Endothelial cell of umbilical vein (primary cell): ENCODE results near the gene PTTG1IP.

Source experiments
- EZH2 ChIP-seq: IDR thresholded peaks from 2 replicates; pipeline ENCODE4 v1.6.1; 2012; ENCODE audit warnings: borderline replicate concordance, low read depth, mild to moderate bottlenecking, moderate library complexity, low read length, inconsistent platforms; ENCODE audit not compliant: severe bottlenecking
- JUN ChIP-seq: IDR thresholded peaks from 2 replicates; pipeline ENCODE4 v1.6.1; 2011; ENCODE audit warnings: borderline replicate concordance, low read depth; ENCODE audit not compliant: insufficient read length, insufficient read depth
- MYC ChIP-seq: IDR thresholded peaks from one replicate; pipeline ENCODE4 v1.6.1; 2011; ENCODE audit warnings: mild to moderate bottlenecking, low read depth, low read length
- POLR2A ChIP-seq: IDR thresholded peaks from 2 replicates; pipeline ENCODE4 v1.6.1; 2012; ENCODE audit warnings: low read depth, mild to moderate bottlenecking, control low read depth, low read length
- POLR2AphosphoS5 ChIP-seq: IDR thresholded peaks from 2 replicates; pipeline ENCODE4 v1.6.1; 2012; ENCODE audit warnings: low read depth, mild to moderate bottlenecking, control low read depth, low read length, moderate library complexity; ENCODE audit not compliant: insufficient read depth
- TF ChIP-seq, protein P1 (sequence below), 2 donors: IDR thresholded peaks; 1 replicate in 1 of 2; 2 replicates in 1 of 2; pipeline ENCODE4 v1.5.1; 2011; ENCODE audit warnings: low read length in 2 of 2, mild to moderate bottlenecking in 2 of 2, moderate library complexity in 2 of 2, control low read depth in 1 of 2, inconsistent platforms in 1 of 2, low read depth in 1 of 2; ENCODE audit not compliant: insufficient read depth in 1 of 2; ENCODE audit errors: extremely low read depth in 1 of 2

DNA sequence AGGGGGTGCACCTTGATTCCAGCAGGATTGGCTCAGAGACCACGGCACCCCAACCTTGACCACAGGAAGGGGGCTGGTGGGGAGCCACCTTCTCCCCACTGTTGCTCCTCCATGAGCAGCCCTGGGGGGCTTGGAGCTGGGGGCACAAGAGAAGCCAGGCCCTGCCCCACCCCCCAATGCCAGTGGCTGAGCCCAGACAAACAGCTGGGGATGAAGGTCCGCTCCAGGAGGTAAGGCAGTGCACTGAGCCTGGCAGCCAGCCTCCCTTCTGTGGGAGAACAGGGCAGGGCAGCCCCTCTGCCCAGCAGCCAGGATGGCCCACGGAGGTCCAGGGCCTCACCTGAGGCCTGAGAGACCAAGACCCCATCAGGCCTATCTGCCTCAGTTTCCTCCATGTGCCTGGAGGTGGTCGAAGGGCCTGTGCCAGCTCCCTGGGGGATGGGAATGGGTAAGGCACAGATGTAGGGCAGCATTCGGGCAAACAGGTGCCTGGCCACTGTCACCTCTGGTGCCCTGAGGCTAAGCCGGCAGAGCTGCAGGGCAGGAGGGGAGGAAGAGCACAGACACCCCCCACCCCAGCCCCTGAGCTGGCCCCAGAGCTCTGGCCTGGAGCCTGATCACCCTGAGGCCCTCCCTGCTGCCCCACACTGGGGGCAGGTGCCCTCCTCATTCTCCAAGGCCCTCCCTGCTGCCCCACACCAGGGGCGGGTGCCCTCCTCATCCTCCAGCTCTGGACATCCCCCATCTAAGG lies 40.1 kb upstream of the PTTG1IP start:
- TF ChIP-seq, protein P1, sequence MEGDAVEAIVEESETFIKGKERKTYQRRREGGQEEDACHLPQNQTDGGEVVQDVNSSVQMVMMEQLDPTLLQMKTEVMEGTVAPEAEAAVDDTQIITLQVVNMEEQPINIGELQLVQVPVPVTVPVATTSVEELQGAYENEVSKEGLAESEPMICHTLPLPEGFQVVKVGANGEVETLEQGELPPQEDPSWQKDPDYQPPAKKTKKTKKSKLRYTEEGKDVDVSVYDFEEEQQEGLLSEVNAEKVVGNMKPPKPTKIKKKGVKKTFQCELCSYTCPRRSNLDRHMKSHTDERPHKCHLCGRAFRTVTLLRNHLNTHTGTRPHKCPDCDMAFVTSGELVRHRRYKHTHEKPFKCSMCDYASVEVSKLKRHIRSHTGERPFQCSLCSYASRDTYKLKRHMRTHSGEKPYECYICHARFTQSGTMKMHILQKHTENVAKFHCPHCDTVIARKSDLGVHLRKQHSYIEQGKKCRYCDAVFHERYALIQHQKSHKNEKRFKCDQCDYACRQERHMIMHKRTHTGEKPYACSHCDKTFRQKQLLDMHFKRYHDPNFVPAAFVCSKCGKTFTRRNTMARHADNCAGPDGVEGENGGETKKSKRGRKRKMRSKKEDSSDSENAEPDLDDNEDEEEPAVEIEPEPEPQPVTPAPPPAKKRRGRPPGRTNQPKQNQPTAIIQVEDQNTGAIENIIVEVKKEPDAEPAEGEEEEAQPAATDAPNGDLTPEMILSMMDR (IDR thresholded peaks at IDR 0.05; ENCODE audit: extremely low read depth in 1 of 2, insufficient read depth in 1 of 2, low read depth in 1 of 2, low read length in 2 of 2), result no peak
- TF ChIP-seq POLR2A, result no peak
- no peak for TF ChIP-seq JUN
- no peak for TF ChIP-seq EZH2
- no peak for TF ChIP-seq MYC
- no peak for TF ChIP-seq POLR2AphosphoS5
